OCI-LY1 (cell line): ENCODE measurements around the gene CACNA1C.

ENCODE experiments used
- CTCF ChIP-seq: fragments of 200-600 bp; sonication (generic), shearing (Covaris generic); IDR thresholded peaks from 2 replicates; pipeline ENCODE4 v1.5.1; 2017; ENCODE audit warnings: mild to moderate bottlenecking, antibody characterized with exemption, low read length, moderate library complexity, mixed read lengths
- EZH2 ChIP-seq: fragments of 200-600 bp; sonication (generic), shearing (Covaris generic); IDR thresholded peaks from 2 replicates; pipeline ENCODE4 v1.8.0; 2017; ENCODE audit warnings: borderline replicate concordance, mixed run types, mild to moderate bottlenecking, antibody characterized with exemption, low read length, moderate library complexity, mixed read lengths

DNA sequence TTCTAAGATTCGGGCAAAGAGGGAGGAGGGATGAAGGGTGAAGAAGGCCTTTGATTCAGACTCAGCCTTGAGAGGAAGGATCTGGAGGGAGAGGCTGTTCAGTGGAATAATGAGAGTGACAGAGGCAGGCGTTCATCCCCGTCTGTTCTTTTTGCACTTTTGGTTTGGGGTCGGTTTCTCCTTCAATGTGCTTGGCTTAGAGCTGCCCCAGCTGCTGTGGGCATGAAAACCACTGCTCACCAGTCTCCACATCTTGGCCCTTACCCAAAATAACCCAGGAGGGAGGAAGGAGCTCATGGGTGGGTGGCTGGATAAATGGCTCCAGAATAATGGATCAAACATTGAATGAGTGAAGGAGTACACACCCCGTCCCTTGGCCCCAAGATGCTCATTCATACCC is 480.2 kb downstream of the CACNA1C start:
- TF ChIP-seq CTCF: no peak
- TF ChIP-seq EZH2: no peak
